HepG2 (cell line): Measurements from ENCODE around the gene RCCD1. TPM values are rescaled to one million over a fixed set of nuclear protein-coding genes. Genes with fewer than 3 reads are reported as not detected.
A peak's percentile ranks its signal among the peaks of the same experiment; 100 is the strongest.

Experiments
- BCL3 ChIP-seq: sonication (generic); formaldehyde crosslinking; IDR thresholded peaks from 2 replicates; pipeline ENCODE4 v1.5.1; 2020; ENCODE audit warnings: mild to moderate bottlenecking, missing genetic modification reagents, moderate library complexity
- ERF ChIP-seq: IDR thresholded peaks from 2 replicates; pipeline ENCODE4 v1.6.1; 2018; ENCODE audit warnings: missing biosample characterization, missing genetic modification reagents
- GTF3A ChIP-seq: sonication (generic); formaldehyde crosslinking; conservative IDR thresholded peaks from 2 replicates; pipeline ENCODE4 v1.4.0; 2020; ENCODE audit warnings: mild to moderate bottlenecking, missing genetic modification reagents
- HES4 ChIP-seq: sonication (generic); formaldehyde crosslinking; IDR thresholded peaks from 2 replicates; pipeline ENCODE4 v1.9.0; 2021; ENCODE audit warnings: mild to moderate bottlenecking, missing genetic modification reagents, borderline replicate concordance
- HHEX ChIP-seq: IDR thresholded peaks from 2 replicates; pipeline ENCODE4 v1.6.1; 2016; ENCODE audit warnings: control low read depth
- HNF1A ChIP-seq, 2 experiments: sonication (generic) in 1 of 2; formaldehyde crosslinking in 1 of 2; IDR thresholded peaks; 2 replicates each; pipeline versions ENCODE4 v1.4.0 to v1.6.1; 2016 to 2020; ENCODE audit warnings: borderline replicate concordance in 1 of 2, low read depth in 1 of 2, mild to moderate bottlenecking in 1 of 2, missing genetic modification reagents in 1 of 2
- MAX ChIP-seq: IDR thresholded peaks from 2 replicates; pipeline ENCODE4 v1.6.1; 2012; ENCODE audit warnings: inconsistent platforms
- MLLT10 ChIP-seq: sonication (generic); formaldehyde crosslinking; IDR thresholded peaks from 2 replicates; pipeline ENCODE4 v1.4.0; 2020; ENCODE audit warnings: missing genetic modification reagents
- NKX3-1 ChIP-seq: sonication (generic); formaldehyde crosslinking; IDR thresholded peaks from 2 replicates; pipeline ENCODE4 v1.5.0; 2020; ENCODE audit warnings: missing genetic modification reagents
- PLSCR1 ChIP-seq: sonication (generic); formaldehyde crosslinking; IDR thresholded peaks from 2 replicates; pipeline ENCODE4 v1.5.0; 2020; ENCODE audit warnings: missing genetic modification reagents, mild to moderate bottlenecking, borderline replicate concordance
- SP1 ChIP-seq, 2 experiments: fragments of 450-650 bp in 1 of 2; sonication (generic) in 1 of 2; formaldehyde crosslinking in 1 of 2; IDR thresholded peaks; 2 replicates each; pipeline versions ENCODE4 v1.4.0 to v1.6.1; 2016 to 2020; ENCODE audit warnings: missing genetic modification reagents in 1 of 2
- SP2 ChIP-seq: sonication (generic); formaldehyde crosslinking; IDR thresholded peaks from 2 replicates; pipeline ENCODE4 v1.5.1; 2020; ENCODE audit warnings: mild to moderate bottlenecking, missing genetic modification reagents
- TAF15 ChIP-seq: fragments of 200-400 bp; formaldehyde crosslinking; IDR thresholded peaks from one replicate; pipeline ENCODE4 v1.6.1; 2018; ENCODE audit warnings: mild to moderate bottlenecking, low read depth, low read length; ENCODE audit not compliant: poor library complexity, severe bottlenecking
- ZFP91 ChIP-seq: sonication (generic); formaldehyde crosslinking; IDR thresholded peaks from 2 replicates; pipeline ENCODE4 v1.9.0; 2022; ENCODE audit warnings: missing genetic modification reagents, mild to moderate bottlenecking, borderline replicate concordance
- ZNF276 ChIP-seq: sonication (generic); formaldehyde crosslinking; IDR thresholded peaks from 2 replicates; pipeline ENCODE4 v1.4.0; 2020; ENCODE audit warnings: mild to moderate bottlenecking, low read depth, missing genetic modification reagents
- polyA plus RNA-seq, 8 experiments: library from polyadenylated mRNA; depleted of rRNA in 3 of 8; stranded (reverse) in 7 of 8; unstranded in 1 of 8; fragments of >200 nt; fragmentation: Illumina TruSeq in 4 of 8; extraction: Trizol in 4 of 8; gene quantifications; 2 replicates each; pipeline versions ENCODE4 v1.2.1 to v1.2.3, GENCODE V29; 2011 to 2016; ENCODE audit warnings: low read depth in 4 of 8, missing spikeins in 1 of 8, mixed read lengths in 1 of 8; ENCODE audit not compliant: insufficient read depth in 1 of 8
- total RNA-seq, 5 experiments: library from RNA; depleted of rRNA; stranded (reverse); fragments of >200 nt; fragmentation: Illumina TruSeq; extraction: Trizol; gene quantifications; 2 replicates each; pipeline ENCODE4 v1.2.3, GENCODE V29; 2016; ENCODE audit warnings: low read depth in 1 of 5

The RCCD1 gene
- total and polyA plus RNA-seq, 2 of the 13 experiments (the other 11 are each of a cell fraction or from before 2014, with no cell fraction given): 14.1 to 15.1 TPM

GRCh38 chr15:90931828-90932659 lies 22.6 kb upstream of the RCCD1 start, which contains the start of gene HDDC3 (continued):
- TF ChIP-seq NKX3-1: peak; percentile 70; the same call in 1 of the 2 replicates
- TF ChIP-seq MLLT10: no peak
- no peak for TF ChIP-seq SP1 (IDR thresholded peaks at IDR 0.05)
- peak; percentile 45; the same call in 1 of the 2 replicates for TF ChIP-seq SP1 (CRISPR knock-in tag; IDR thresholded peaks at IDR 0.05)
- no peak for TF ChIP-seq SP2 (CRISPR knock-in tag)
- no peak for TF ChIP-seq TAF15
- TF ChIP-seq ERF (CRISPR knock-in tag): peak; percentile 84
- no peak for TF ChIP-seq HHEX
- peak; percentile 87 for TF ChIP-seq ZFP91 (CRISPR knock-in tag)
- no peak for TF ChIP-seq GTF3A (CRISPR knock-in tag)
- TF ChIP-seq HES4 (CRISPR knock-in tag): no peak; the same call in 1 of the 2 replicates
- peak; percentile 56 for TF ChIP-seq MAX
- no peak for TF ChIP-seq PLSCR1 (CRISPR knock-in tag)
- peak; percentile 41; the same call in 1 of the 2 replicates for TF ChIP-seq ZNF276 (CRISPR knock-in tag)
- no peak for TF ChIP-seq BCL3 (CRISPR knock-in tag)
- no peak for TF ChIP-seq HNF1A (IDR thresholded peaks at IDR 0.05; ENCODE audit: low read depth)
- no peak for TF ChIP-seq HNF1A (CRISPR knock-in tag; IDR thresholded peaks at IDR 0.05; ENCODE audit: borderline replicate concordance)
